ENCODE data around the gene DLK2. TPM values are rescaled to one million over a fixed set of nuclear protein-coding genes. Genes with fewer than 3 reads are reported as not detected.

Gene DLK2
- total and polyA plus RNA-seq, 2 of the 13 experiments (the other 11 are each of a cell fraction or from before 2014, with no cell fraction given), result 1.2 to 3.8 TPM

DNA sequence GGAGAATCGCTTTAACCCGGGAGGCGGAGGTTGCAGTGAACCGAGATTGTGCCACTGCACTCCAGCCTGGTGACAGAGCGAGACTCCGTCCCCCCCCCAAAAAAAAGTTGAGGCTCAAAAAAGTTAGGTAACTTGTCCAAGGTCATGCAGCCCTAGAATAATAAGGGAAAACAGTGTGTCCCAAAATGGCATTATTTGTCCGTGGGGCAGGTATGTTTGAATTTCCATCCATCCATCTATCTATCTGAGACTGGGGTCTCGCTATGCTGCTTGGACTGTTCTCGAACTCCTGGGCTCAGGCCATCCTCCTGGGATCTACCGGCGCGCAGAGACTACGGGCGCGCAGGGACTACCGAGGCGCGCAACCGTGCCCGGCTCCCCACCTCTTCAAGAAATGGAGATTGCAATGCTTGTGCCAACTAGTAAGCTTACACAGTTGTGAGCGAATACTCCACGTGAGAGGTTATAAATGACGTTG is 28.4 kb downstream of the DLK2 start (continued):
- no peak for TF ChIP-seq NR1H2 (CRISPR knock-in tag; IDR thresholded peaks at IDR 0.05; ENCODE audit: borderline replicate concordance, low read depth)
- TF ChIP-seq, protein P1, sequence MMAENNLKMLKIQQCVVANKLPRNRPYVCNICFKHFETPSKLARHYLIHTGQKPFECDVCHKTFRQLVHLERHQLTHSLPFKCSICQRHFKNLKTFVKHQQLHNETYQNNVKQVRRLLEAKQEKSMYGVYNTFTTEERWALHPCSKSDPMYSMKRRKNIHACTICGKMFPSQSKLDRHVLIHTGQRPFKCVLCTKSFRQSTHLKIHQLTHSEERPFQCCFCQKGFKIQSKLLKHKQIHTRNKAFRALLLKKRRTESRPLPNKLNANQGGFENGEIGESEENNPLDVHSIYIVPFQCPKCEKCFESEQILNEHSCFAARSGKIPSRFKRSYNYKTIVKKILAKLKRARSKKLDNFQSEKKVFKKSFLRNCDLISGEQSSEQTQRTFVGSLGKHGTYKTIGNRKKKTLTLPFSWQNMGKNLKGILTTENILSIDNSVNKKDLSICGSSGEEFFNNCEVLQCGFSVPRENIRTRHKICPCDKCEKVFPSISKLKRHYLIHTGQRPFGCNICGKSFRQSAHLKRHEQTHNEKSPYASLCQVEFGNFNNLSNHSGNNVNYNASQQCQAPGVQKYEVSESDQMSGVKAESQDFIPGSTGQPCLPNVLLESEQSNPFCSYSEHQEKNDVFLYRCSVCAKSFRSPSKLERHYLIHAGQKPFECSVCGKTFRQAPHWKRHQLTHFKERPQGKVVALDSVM (CRISPR knock-in tag; IDR thresholded peaks at IDR 0.05), result 0 out of 2 replicates have a peak, but pooled peaks have one; percentile 26
- TF ChIP-seq, protein P2, sequence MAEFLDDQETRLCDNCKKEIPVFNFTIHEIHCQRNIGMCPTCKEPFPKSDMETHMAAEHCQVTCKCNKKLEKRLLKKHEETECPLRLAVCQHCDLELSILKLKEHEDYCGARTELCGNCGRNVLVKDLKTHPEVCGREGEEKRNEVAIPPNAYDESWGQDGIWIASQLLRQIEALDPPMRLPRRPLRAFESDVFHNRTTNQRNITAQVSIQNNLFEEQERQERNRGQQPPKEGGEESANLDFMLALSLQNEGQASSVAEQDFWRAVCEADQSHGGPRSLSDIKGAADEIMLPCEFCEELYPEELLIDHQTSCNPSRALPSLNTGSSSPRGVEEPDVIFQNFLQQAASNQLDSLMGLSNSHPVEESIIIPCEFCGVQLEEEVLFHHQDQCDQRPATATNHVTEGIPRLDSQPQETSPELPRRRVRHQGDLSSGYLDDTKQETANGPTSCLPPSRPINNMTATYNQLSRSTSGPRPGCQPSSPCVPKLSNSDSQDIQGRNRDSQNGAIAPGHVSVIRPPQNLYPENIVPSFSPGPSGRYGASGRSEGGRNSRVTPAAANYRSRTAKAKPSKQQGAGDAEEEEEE (CRISPR knock-in tag; IDR thresholded peaks at IDR 0.05; ENCODE audit: borderline replicate concordance), result peak; percentile 70; the same call in 1 of the 2 replicates
- peak; percentile 81; the same call in 1 of the 2 replicates for TF ChIP-seq JUN (CRISPR knock-in tag; IDR thresholded peaks at IDR 0.05)
- no peak for TF ChIP-seq MIER2 (CRISPR knock-in tag; IDR thresholded peaks at IDR 0.05)
- TF ChIP-seq MYNN (CRISPR knock-in tag; IDR thresholded peaks at IDR 0.05; ENCODE audit: low read depth), result no peak
- TF ChIP-seq ZNF530 (CRISPR knock-in tag; IDR thresholded peaks at IDR 0.05; ENCODE audit: low read depth), result no peak
- TF ChIP-seq, protein P3, sequence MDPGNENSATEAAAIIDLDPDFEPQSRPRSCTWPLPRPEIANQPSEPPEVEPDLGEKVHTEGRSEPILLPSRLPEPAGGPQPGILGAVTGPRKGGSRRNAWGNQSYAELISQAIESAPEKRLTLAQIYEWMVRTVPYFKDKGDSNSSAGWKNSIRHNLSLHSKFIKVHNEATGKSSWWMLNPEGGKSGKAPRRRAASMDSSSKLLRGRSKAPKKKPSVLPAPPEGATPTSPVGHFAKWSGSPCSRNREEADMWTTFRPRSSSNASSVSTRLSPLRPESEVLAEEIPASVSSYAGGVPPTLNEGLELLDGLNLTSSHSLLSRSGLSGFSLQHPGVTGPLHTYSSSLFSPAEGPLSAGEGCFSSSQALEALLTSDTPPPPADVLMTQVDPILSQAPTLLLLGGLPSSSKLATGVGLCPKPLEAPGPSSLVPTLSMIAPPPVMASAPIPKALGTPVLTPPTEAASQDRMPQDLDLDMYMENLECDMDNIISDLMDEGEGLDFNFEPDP (CRISPR knock-in tag; conservative IDR thresholded peaks at IDR 0.05), result 0 out of 2 replicates have a peak, but pooled peaks have one; percentile 83
- TF ChIP-seq HOXA7 (CRISPR knock-in tag; IDR thresholded peaks at IDR 0.05), result no peak
- TF ChIP-seq, protein P4, sequence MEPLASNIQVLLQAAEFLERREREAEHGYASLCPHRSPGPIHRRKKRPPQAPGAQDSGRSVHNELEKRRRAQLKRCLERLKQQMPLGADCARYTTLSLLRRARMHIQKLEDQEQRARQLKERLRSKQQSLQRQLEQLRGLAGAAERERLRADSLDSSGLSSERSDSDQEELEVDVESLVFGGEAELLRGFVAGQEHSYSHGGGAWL (CRISPR knock-in tag; IDR thresholded peaks at IDR 0.05), result peak; percentile 69; the same call in 1 of the 2 replicates
- 0 out of 2 replicates have a peak, but pooled peaks have one; percentile 51 for TF ChIP-seq EEA1 (CRISPR knock-in tag; IDR thresholded peaks at IDR 0.05; ENCODE audit: borderline replicate concordance)
- peak; percentile 79; the same call in 1 of the 2 replicates for TF ChIP-seq ZNF670 (CRISPR knock-in tag; IDR thresholded peaks at IDR 0.05; ENCODE audit: borderline replicate concordance)
- TF ChIP-seq HDAC2 (CRISPR knock-in tag; IDR thresholded peaks at IDR 0.05), result no peak
- TF ChIP-seq ZNF598 (CRISPR knock-in tag; IDR thresholded peaks at IDR 0.05; ENCODE audit: borderline replicate concordance), result peak; percentile 53; the same call in 1 of the 2 replicates
- 0 out of 2 replicates have a peak, but pooled peaks have one; percentile 12 for TF ChIP-seq MTA3 (CRISPR knock-in tag; IDR thresholded peaks at IDR 0.05)
- TF ChIP-seq ZNF547 (CRISPR knock-in tag; IDR thresholded peaks at IDR 0.05), result no peak
- TF ChIP-seq CREB1 (IDR thresholded peaks at IDR 0.05), result no peak; the same call in 1 of the 2 replicates
- peak; percentile 66; the same call in 1 of the 2 replicates for TF ChIP-seq CREB1 (CRISPR knock-in tag; IDR thresholded peaks at IDR 0.05)
- TF ChIP-seq ZNF350 (CRISPR knock-in tag; IDR thresholded peaks at IDR 0.05; ENCODE audit: borderline replicate concordance, low read depth), result 0 out of 2 replicates have a peak, but pooled peaks have one; percentile 5
- 0 out of 2 replicates have a peak, but pooled peaks have one; percentile 12 for TF ChIP-seq ZC3H13 (CRISPR knock-in tag; IDR thresholded peaks at IDR 0.05)
- 0 out of 2 replicates have a peak, but pooled peaks have one; percentile 20 for TF ChIP-seq ZNF747 (CRISPR knock-in tag; IDR thresholded peaks at IDR 0.05; ENCODE audit: borderline replicate concordance)
- TF ChIP-seq HNF4A (CRISPR knock-in tag; IDR thresholded peaks at IDR 0.05), result no peak
